HepG2 (cell line): ENCODE data around the gene MX2.

ENCODE experiments used
- ELF3 ChIP-seq: IDR thresholded peaks from 2 replicates; pipeline ENCODE4 v1.6.1; 2016; ENCODE audit warnings: missing genetic modification reagents, missing compliant biosample characterization
- ELF4 ChIP-seq: sonication (generic); formaldehyde crosslinking; IDR thresholded peaks from 2 replicates; pipeline ENCODE4 v1.5.0; 2020; ENCODE audit warnings: missing genetic modification reagents, mild to moderate bottlenecking, moderate library complexity, borderline replicate concordance
- ETS1 ChIP-seq: sonication (generic); formaldehyde crosslinking; IDR thresholded peaks from 2 replicates; pipeline ENCODE4 v1.4.0; 2020; ENCODE audit warnings: missing genetic modification reagents
- FOSL2 ChIP-seq: sonication (generic); formaldehyde crosslinking; IDR thresholded peaks from 2 replicates; pipeline ENCODE4 v1.4.0; 2020; ENCODE audit warnings: missing genetic modification reagents
- MAX ChIP-seq: IDR thresholded peaks from 2 replicates; pipeline ENCODE4 v1.6.1; 2012; ENCODE audit warnings: inconsistent platforms
- MAZ ChIP-seq, 2 experiments: sonication (generic) in 1 of 2; formaldehyde crosslinking in 1 of 2; IDR thresholded peaks; 2 replicates each; pipeline versions ENCODE4 v1.5.0 to v1.6.1; 2012 to 2020; ENCODE audit warnings: low read depth in 2 of 2, mild to moderate bottlenecking in 2 of 2, borderline replicate concordance in 1 of 2, improper control_type of control experiment in 1 of 2, low read length in 1 of 2, missing genetic modification reagents in 1 of 2, moderate library complexity in 1 of 2
- ZNF605 ChIP-seq: sonication (generic); formaldehyde crosslinking; IDR thresholded peaks from 2 replicates; pipeline ENCODE4 v1.8.0; 2022; ENCODE audit warnings: mild to moderate bottlenecking, missing genetic modification reagents

- TF ChIP-seq FOSL2 (CRISPR knock-in tag) = no peak
- TF ChIP-seq MAX = no peak
- TF ChIP-seq ETS1 (CRISPR knock-in tag) = no peak
- no peak for TF ChIP-seq MAZ (IDR thresholded peaks at IDR 0.05; ENCODE audit: borderline replicate concordance, low read depth, low read length)
- TF ChIP-seq MAZ (CRISPR knock-in tag; IDR thresholded peaks at IDR 0.05; ENCODE audit: low read depth) = no peak
- no peak for TF ChIP-seq ELF3 (CRISPR knock-in tag)
- TF ChIP-seq ELF4 (CRISPR knock-in tag) = no peak
- no peak for TF ChIP-seq ZNF605 (CRISPR knock-in tag)
These were observed 57.3 kb downstream of the MX2 start for GRCh38 chr21:41418956-41419680.
